ENCODE results near the gene SLC25A26. TPM values are rescaled to one million over a fixed set of nuclear protein-coding genes. Genes with fewer than 3 reads are reported as not detected.

SLC25A26 gene
- total RNA-seq, 1 donor from 2014 or later = 23.2 TPM

- ChIA-PET CTCF (no interaction called here), POLR2A (no interaction called here)
- Mint-ChIP-seq H3K27ac (no peak overlapping the region), H3K4me3 (no peak overlapping the region), H3K36me3 (ENCODE audit: low read depth) (peaks cover 10% of the 10 kb centered on the region), H3K4me1 (no peaks in the 10 kb centered on the region), H3K27me3 (no peaks in the 10 kb centered on the region), H3K9me3 (no peaks in the 10 kb centered on the region)
- ATAC-seq (ENCODE audit: low read depth) (no peak), DNase-seq (no peak)
- TF ChIP-seq CTCF (IDR thresholded peaks at IDR 0.05) = no peak
- intact Hi-C loops (cut with micrococcal nuclease) = no loop called here
These were observed 135.2 kb downstream of the SLC25A26 start for GRCh38 chr3:66355997-66356396.

- no peak overlapping the region for H3K27ac Mint-ChIP-seq
- ATAC-seq (ENCODE audit: low read depth) (no peak), DNase-seq (no peak)
- ChIA-PET POLR2A (no interaction called here), CTCF (no interaction called here)
- H3K27me3 Mint-ChIP-seq = no peaks in the 10 kb centered on the region
- H3K4me1 Mint-ChIP-seq = no peaks in the 10 kb centered on the region
- peaks cover 12% of the 10 kb centered on the region for H3K36me3 Mint-ChIP-seq (ENCODE audit: low read depth)
- intact Hi-C loops (cut with micrococcal nuclease) = no loop called here
- TF ChIP-seq CTCF (IDR thresholded peaks at IDR 0.05) = no peak
- no peaks in the 10 kb centered on the region for H3K9me3 Mint-ChIP-seq
- no peak overlapping the region for H3K4me3 Mint-ChIP-seq
These were observed 140.6 kb downstream of the SLC25A26 start for GRCh38 chr3:66361356-66361755.

- intact Hi-C loops (cut with micrococcal nuclease) = no loop called here
- no peaks in the 10 kb centered on the region for H3K4me1 Mint-ChIP-seq
- POLR2A ChIA-PET = no interaction called here
- CTCF ChIA-PET = no interaction called here
- peaks cover 12% of the 10 kb centered on the region for H3K36me3 Mint-ChIP-seq (ENCODE audit: low read depth)
- DNase-seq = no peak
- no peak overlapping the region for H3K4me3 Mint-ChIP-seq
- H3K9me3 Mint-ChIP-seq = no peaks in the 10 kb centered on the region
- no peak for ATAC-seq (ENCODE audit: low read depth)
- H3K27ac Mint-ChIP-seq = no peak overlapping the region
- no peak for TF ChIP-seq CTCF (IDR thresholded peaks at IDR 0.05)
- H3K27me3 Mint-ChIP-seq = no peaks in the 10 kb centered on the region
These were observed 141.7 kb downstream of the SLC25A26 start for GRCh38 chr3:66362541-66362941.

GRCh38 chr3:66363148-66363547, 142.3 kb downstream of the SLC25A26 start:
- Mint-ChIP-seq H3K27me3 (no peaks in the 10 kb centered on the region), H3K27ac (no peak overlapping the region), H3K4me3 (no peak overlapping the region), H3K4me1 (no peaks in the 10 kb centered on the region), H3K9me3 (no peaks in the 10 kb centered on the region), H3K36me3 (ENCODE audit: low read depth) (peaks cover 12% of the 10 kb centered on the region)
- no peak for DNase-seq
- TF ChIP-seq CTCF (IDR thresholded peaks at IDR 0.05) = no peak
- intact Hi-C loops (cut with micrococcal nuclease) = no loop called here
- CTCF ChIA-PET = no interaction called here
- ATAC-seq (ENCODE audit: low read depth) = no peak
- POLR2A ChIA-PET = no interaction called here

GRCh38 chr3:66365080-66365479, 144.3 kb downstream of the SLC25A26 start:
- ATAC-seq (ENCODE audit: low read depth) (no peak), DNase-seq (no peak)
- H3K9me3 Mint-ChIP-seq = no peaks in the 10 kb centered on the region
- peaks cover 24% of the 10 kb centered on the region for H3K36me3 Mint-ChIP-seq (ENCODE audit: low read depth)
- H3K27me3 Mint-ChIP-seq = no peaks in the 10 kb centered on the region
- no peak overlapping the region for H3K27ac Mint-ChIP-seq
- POLR2A ChIA-PET = no interaction called here
- H3K4me3 Mint-ChIP-seq = no peak overlapping the region
- intact Hi-C loops (cut with micrococcal nuclease) = no loop called here
- CTCF ChIA-PET = no interaction called here
- no peak for TF ChIP-seq CTCF (IDR thresholded peaks at IDR 0.05)
- no peaks in the 10 kb centered on the region for H3K4me1 Mint-ChIP-seq

All from activated B cell treated with CpG ODN at 0.5 μM for 24 hours (primary cell).